Measurements from ENCODE around the gene BHLHE40.

- TF ChIP-seq CTCF (IDR thresholded peaks at IDR 0.05; ENCODE audit: low read depth, low read length) (no peak), POLR2A (IDR thresholded peaks at IDR 0.05; ENCODE audit: extremely low read depth, insufficient read length) (no peak)
Observed at GRCh38 chr3:4957978-4958377, 21.3 kb upstream of the BHLHE40 start.
